Measurements from ENCODE around the gene GPR158.

DNA sequence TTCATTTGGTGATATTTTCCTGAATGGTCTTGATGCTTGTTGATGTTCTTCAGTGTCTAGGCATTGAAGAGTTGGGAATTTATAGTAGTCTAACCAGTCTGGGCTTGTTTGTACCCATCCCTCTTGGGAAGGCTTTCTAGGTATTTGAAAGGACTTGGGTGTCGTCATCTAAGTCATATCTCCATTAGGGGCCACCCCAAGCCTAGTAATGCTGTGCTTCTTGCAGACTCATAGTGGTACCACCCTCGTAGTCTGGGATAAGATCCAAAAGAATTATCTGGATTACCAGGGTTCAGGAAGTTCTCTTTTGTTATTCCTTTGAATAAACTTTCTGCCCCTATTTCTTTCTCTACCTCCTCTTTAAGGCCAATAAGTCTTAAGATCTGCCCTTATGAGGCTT lies 439.9 kb downstream of the GPR158 start:
- no peak for TF ChIP-seq POLR2AphosphoS5 (IDR thresholded peaks at IDR 0.05; ENCODE audit: low read depth)
- TF ChIP-seq GABPA (IDR thresholded peaks at IDR 0.05; ENCODE audit: low read depth): no peak
- TF ChIP-seq SPI1 (IDR thresholded peaks at IDR 0.05; ENCODE audit: borderline replicate concordance, low read depth): no peak

All from HL-60 (cell line).